ENCODE results near the gene CHP2.
A peak's percentile ranks its signal among the peaks of the same experiment; 100 is the strongest.
"Not testable (repeated sequence)": the region's sequence is repeated elsewhere in the genome, so short reads cannot be mapped to it uniquely, and the experiment has no call there.

The CHP2 gene

DNA sequence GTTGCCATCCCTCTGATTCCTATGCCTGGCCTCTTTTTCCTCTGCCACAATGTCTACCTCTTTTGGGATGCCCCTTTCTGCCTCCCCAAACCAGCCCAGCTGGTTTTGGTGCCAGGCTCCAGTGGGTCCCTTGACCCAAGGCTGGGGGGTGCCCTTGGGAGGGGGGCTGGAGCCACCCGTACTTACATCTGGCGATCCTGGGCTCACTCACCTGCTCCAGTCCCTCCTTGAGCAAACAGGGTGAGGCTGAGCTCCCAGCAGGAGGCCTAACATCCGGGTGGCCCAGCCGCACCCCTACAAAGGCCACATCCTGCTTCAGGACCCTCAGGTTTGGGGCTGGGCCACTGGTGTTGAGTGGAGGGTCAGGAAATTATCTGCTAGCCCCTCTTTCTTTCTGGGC is 43.0 kb upstream of the CHP2 start:
- no peaks in the 10 kb centered on the region for H3K36me3 Mint-ChIP-seq (ENCODE audit: low read depth)
- H3K4me1 Mint-ChIP-seq = no peaks in the 10 kb centered on the region
- H3K27me3 Mint-ChIP-seq (ENCODE audit: low read depth, poor library complexity) = peaks cover 89% of the 10 kb centered on the region
- DNase-seq = no peak
- no peak overlapping the region for H3K4me3 Mint-ChIP-seq
- H3K27ac Mint-ChIP-seq = no peak overlapping the region
- TF ChIP-seq, protein P1, sequence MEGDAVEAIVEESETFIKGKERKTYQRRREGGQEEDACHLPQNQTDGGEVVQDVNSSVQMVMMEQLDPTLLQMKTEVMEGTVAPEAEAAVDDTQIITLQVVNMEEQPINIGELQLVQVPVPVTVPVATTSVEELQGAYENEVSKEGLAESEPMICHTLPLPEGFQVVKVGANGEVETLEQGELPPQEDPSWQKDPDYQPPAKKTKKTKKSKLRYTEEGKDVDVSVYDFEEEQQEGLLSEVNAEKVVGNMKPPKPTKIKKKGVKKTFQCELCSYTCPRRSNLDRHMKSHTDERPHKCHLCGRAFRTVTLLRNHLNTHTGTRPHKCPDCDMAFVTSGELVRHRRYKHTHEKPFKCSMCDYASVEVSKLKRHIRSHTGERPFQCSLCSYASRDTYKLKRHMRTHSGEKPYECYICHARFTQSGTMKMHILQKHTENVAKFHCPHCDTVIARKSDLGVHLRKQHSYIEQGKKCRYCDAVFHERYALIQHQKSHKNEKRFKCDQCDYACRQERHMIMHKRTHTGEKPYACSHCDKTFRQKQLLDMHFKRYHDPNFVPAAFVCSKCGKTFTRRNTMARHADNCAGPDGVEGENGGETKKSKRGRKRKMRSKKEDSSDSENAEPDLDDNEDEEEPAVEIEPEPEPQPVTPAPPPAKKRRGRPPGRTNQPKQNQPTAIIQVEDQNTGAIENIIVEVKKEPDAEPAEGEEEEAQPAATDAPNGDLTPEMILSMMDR (IDR thresholded peaks at IDR 0.05) = no peak
- peaks cover 8% of the 10 kb centered on the region for H3K9me3 Mint-ChIP-seq

DNA sequence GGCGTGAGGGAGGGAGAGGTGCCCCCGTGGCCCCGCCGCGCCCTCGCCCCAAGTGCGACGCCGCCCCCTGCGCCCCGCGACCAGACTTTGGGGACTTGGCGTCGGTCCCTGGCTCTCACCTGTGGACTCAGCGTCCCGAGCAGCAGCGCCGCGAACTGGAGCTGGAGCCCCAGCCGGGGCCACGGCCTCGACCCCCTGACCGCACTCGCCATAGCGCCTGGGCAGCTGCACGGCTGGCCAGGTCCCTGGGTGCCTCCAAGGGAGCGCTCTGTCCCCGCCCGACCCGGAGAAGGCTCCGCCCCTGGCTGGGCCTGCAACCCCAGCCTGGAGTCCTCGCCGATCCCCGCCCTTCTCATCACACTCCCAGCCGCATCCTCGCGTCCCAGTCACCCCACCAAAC is 41.9 kb upstream of the CHP2 start, which contains the start of gene ERN2:
TSS of gene ERN2 (minus strand) at position 247 of the 400 bp plus-strand sequence. CDS start at position 212, 35 bp downstream.
- H3K4me3 Mint-ChIP-seq = no peak within 1 kb of the TSS
- TF ChIP-seq, protein P1 (IDR thresholded peaks at IDR 0.05) = no peak

DNA sequence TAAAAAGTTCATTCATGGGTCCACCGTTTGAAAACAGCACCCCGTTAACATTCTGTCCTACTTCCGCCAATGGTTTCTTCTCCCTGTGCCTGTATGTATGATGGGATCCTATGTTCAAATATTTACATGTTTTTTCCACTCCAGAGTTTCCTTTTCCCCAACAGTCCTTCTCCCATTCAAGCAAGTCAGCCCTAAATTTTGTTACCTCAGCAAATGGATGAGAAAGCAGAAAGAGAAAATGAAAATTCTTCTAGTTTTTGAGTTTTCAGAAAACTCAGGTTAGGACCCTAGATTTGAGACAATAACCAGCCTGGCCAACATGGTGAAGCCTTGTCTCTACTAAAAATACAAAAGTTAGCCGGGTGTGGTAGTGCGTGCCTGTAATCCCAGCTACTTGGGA is 38.3 kb upstream of the CHP2 start:
- no peak overlapping the region for H3K27ac Mint-ChIP-seq
- no peak overlapping the region for H3K4me3 Mint-ChIP-seq
- no peaks in the 10 kb centered on the region for H3K4me1 Mint-ChIP-seq
- H3K36me3 Mint-ChIP-seq (ENCODE audit: low read depth) = no peaks in the 10 kb centered on the region
- TF ChIP-seq, protein P1 (IDR thresholded peaks at IDR 0.05) = no peak
- peaks cover 69% of the 10 kb centered on the region for H3K27me3 Mint-ChIP-seq (ENCODE audit: low read depth, poor library complexity)
- H3K9me3 Mint-ChIP-seq = peaks cover 6% of the 10 kb centered on the region
- no peak for DNase-seq

More for the DNA sequence above, 41.9 kb upstream of the CHP2 start, which contains the start of gene ERN2:
- DNase-seq = peak; percentile 35
- H3K9me3 Mint-ChIP-seq = peaks cover 8% of the 10 kb centered on the region
- H3K36me3 Mint-ChIP-seq (ENCODE audit: low read depth) = no peaks in the 10 kb centered on the region
- H3K4me1 Mint-ChIP-seq = no peaks in the 10 kb centered on the region
- no peak within 1 kb of the TSS for H3K27ac Mint-ChIP-seq
- peaks cover 91% of the 10 kb centered on the region for H3K27me3 Mint-ChIP-seq (ENCODE audit: low read depth, poor library complexity)

DNA sequence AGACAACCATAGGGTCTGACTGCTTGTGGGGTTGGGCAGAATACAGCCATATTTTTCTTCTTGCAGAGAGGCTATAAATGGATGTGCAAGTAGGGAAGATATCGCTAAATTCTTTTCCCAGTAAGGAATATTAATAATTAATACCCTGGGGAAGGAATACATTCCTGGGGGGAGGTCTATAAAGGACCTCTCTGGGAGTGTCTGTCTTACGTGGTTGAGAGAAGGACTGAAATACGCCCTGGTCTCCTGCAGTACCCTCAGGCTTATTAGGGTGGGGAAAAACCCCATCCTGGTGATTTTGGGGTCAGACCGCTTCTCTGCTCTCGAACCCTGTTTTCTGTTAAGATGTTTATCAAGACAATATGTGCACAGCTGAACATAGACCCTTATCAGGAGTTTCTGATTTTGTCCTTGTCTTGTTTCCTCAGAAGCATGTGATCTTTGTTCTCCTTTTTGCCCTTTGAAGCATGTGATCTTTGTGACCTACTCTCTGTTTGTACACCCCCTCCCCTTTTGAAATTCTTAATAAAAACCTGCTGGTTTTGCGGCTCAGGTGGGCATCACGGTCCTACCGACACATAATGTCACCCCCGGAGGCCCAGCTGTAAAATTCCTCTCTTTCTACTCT is 32.1 kb upstream of the CHP2 start:
- not testable (repeated sequence) for H3K4me3 Mint-ChIP-seq; H3K4me1 Mint-ChIP-seq; H3K27ac Mint-ChIP-seq; H3K36me3 Mint-ChIP-seq (ENCODE audit: low read depth); DNase-seq
- Mint-ChIP-seq H3K9me3 (peaks cover 18% of the 10 kb centered on the region), H3K27me3 (ENCODE audit: low read depth, poor library complexity) (peaks cover 18% of the 10 kb centered on the region)

DNA sequence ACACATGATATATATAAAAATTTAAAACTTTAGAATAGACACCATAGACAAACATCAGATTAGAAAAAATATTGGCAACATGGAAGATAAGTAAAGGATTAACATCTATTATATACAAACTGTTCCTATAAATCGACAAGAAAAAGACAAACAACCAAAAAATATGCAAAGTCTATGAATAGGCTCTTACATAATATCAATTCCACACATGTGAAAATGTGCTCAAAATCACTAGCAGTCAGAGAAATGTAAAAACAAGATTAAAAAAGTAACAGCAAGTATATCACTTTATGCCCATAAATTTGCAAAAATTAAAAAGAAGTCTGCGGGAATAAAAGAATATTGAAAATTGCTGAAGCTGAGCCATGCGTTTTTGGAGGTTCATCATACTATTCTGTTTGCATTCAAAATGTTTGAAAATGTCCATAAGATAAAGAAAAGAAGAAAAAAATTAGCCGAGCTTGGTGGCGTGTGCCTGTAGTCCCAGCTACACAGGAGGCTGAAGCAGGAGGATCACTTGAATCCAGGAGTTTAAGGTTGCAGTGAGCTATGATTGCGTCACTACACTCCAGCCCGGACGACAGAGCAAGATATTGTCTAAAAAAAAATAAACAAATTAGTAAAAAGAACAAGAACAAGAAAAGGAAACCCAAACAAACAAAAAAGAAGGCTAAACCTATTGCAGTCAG is 30.6 kb upstream of the CHP2 start:
- H3K36me3 Mint-ChIP-seq (ENCODE audit: low read depth) = no peaks in the 10 kb centered on the region
- TF ChIP-seq, protein P1 (IDR thresholded peaks at IDR 0.05) = no peak
- no peaks in the 10 kb centered on the region for H3K4me1 Mint-ChIP-seq
- no peak for DNase-seq
- H3K27ac Mint-ChIP-seq = no peak overlapping the region
- H3K27me3 Mint-ChIP-seq (ENCODE audit: low read depth, poor library complexity) = peaks cover 12% of the 10 kb centered on the region
- peaks cover 18% of the 10 kb centered on the region for H3K9me3 Mint-ChIP-seq
- no peak overlapping the region for H3K4me3 Mint-ChIP-seq

DNA sequence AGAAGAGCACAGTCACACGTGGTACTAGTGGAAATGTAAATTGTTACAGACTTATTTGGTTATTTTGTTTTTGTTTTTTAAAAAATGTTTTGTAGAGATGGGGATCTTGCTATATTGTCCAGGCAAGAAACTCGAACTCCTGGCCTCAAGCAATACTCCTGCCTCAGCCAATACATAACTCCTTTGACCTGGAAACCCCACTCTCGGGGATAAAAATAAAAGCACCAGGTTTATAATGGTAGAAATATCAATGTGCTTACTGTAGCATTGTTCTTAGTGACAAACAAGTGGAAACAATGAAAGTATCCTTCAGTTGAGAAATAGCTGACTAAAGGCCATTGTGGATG is 30.1 kb upstream of the CHP2 start:
- no peak overlapping the region for H3K27ac Mint-ChIP-seq
- no peaks in the 10 kb centered on the region for H3K36me3 Mint-ChIP-seq (ENCODE audit: low read depth)
- TF ChIP-seq, protein P1 (IDR thresholded peaks at IDR 0.05) = no peak
- peaks cover 18% of the 10 kb centered on the region for H3K9me3 Mint-ChIP-seq
- peaks cover 11% of the 10 kb centered on the region for H3K27me3 Mint-ChIP-seq (ENCODE audit: low read depth, poor library complexity)
- DNase-seq = no peak
- H3K4me3 Mint-ChIP-seq = no peak overlapping the region
- H3K4me1 Mint-ChIP-seq = no peaks in the 10 kb centered on the region
